Activated CD4-positive, alpha-beta T cell treated with anti-CD3 and anti-CD28 coated beads, Interleukin-2, amount 10 ng/mL, durations not matched to agents 24 days and 14 days (primary cell): ENCODE measurements around the gene TUBB8B. TPM values are rescaled to one million over a fixed set of nuclear protein-coding genes. Genes with fewer than 3 reads are reported as not detected.

Experiments used
- total RNA-seq: library from RNA; stranded (reverse); gene quantifications from 2 replicates; pipeline ENCODE4 v1.2.3, GENCODE V29; 2022

Gene TUBB8B
- total RNA-seq, 1 donor from 2014 or later = not detected

Other genes starting within 250 kb of the TUBB8B start
- gene USP14, start 108.9 kb upstream of the TUBB8B start, total RNA-seq = 97.9 and 103 TPM in 2 replicates
- gene THOC1, start 218.4 kb upstream of the TUBB8B start, total RNA-seq = 71.2 and 78.9 TPM in 2 replicates